Neuronal stem cell (in vitro differentiated cells): ENCODE measurements around the gene GAK.

ENCODE experiments used
- DNase-seq: peaks from one replicate; pipeline ENCODE4 v3.0.0-alpha.2; 2013; ENCODE audit warnings: low spot score
- H2AFZ ChIP-seq: one replicate; pipeline ENCODE4 v1.6.1; 2013; ENCODE audit warnings: mild to moderate bottlenecking, low read length, inconsistent platforms
- H2AK5ac ChIP-seq: 2 replicates; pipeline ENCODE4 v1.6.1; 2013; ENCODE audit warnings: low read depth, mild to moderate bottlenecking, inconsistent platforms, low read length, moderate library complexity, mixed read lengths
- H2BK120ac ChIP-seq: 2 replicates; pipeline ENCODE4 v1.6.1; 2013; ENCODE audit warnings: low read depth, mild to moderate bottlenecking, inconsistent platforms, low read length, moderate library complexity, mixed read lengths
- H2BK12ac ChIP-seq: one replicate; pipeline ENCODE4 v1.6.1; 2013; ENCODE audit warnings: low read length, inconsistent platforms
- H2BK15ac ChIP-seq: 2 replicates; pipeline ENCODE4 v1.6.1; 2013; ENCODE audit warnings: mild to moderate bottlenecking, low read length, inconsistent platforms, mixed read lengths
- H2BK5ac ChIP-seq: one replicate; pipeline ENCODE4 v1.6.1; 2013; ENCODE audit warnings: inconsistent platforms, mild to moderate bottlenecking, low read length, moderate library complexity
- H3K14ac ChIP-seq: one replicate; pipeline ENCODE4 v1.6.1; 2013; ENCODE audit warnings: low read length, inconsistent platforms
- H3K18ac ChIP-seq: 2 replicates; pipeline ENCODE4 v1.6.1; 2013; ENCODE audit warnings: low read length, inconsistent platforms
- H3K23ac ChIP-seq: 2 replicates; pipeline ENCODE4 v1.6.1; 2013; ENCODE audit warnings: low read depth, mild to moderate bottlenecking, mixed read lengths, low read length, inconsistent platforms; ENCODE audit not compliant: poor library complexity
- H3K27ac ChIP-seq: replicated peaks from 3 replicates; pipeline ENCODE4 v1.5.1; 2013; ENCODE audit warnings: low read length, inconsistent platforms
- H3K27me3 ChIP-seq, 3 experiments: 2 replicates each; pipeline ENCODE4 v1.6.1; 2013; ENCODE audit warnings: low read length in 3 of 3, mild to moderate bottlenecking in 2 of 3, inconsistent platforms in 1 of 3, low read depth in 1 of 3, mixed read lengths in 1 of 3, moderate library complexity in 1 of 3; ENCODE audit not compliant: control insufficient read depth in 3 of 3, insufficient read depth in 3 of 3
- H3K36me3 ChIP-seq, 2 donors: replicated peaks in 1 of 2; 2 replicates each; pipeline ENCODE4 v1.6.1; 2013; ENCODE audit warnings: low read length in 2 of 2; ENCODE audit not compliant: control insufficient read depth in 2 of 2, insufficient read depth in 2 of 2
- H3K4ac ChIP-seq: 2 replicates; pipeline ENCODE4 v1.6.1; 2013; ENCODE audit warnings: inconsistent platforms, mild to moderate bottlenecking, low read length, moderate library complexity
- H3K4me1 ChIP-seq, 2 donors: 1 replicate in 1 of 2; 2 replicates in 1 of 2; pipeline ENCODE4 v1.6.1; 2013; ENCODE audit warnings: low read length in 2 of 2, low read depth in 1 of 2; ENCODE audit not compliant: control insufficient read depth in 2 of 2, insufficient read depth in 1 of 2
- H3K4me2 ChIP-seq: one replicate; pipeline ENCODE4 v1.6.1; 2013; ENCODE audit warnings: mild to moderate bottlenecking, low read length, inconsistent platforms; ENCODE audit not compliant: insufficient read depth, poor library complexity, severe bottlenecking
- H3K4me3 ChIP-seq, 2 donors: 2 replicates each; pipeline ENCODE4 v1.5.1; 2013; ENCODE audit warnings: low read length in 2 of 2, mild to moderate bottlenecking in 2 of 2, inconsistent platforms in 1 of 2, moderate library complexity in 1 of 2
- H3K79me1 ChIP-seq: one replicate; pipeline ENCODE4 v1.6.1; 2013; ENCODE audit warnings: low read depth, mild to moderate bottlenecking, inconsistent platforms, low read length, moderate library complexity
- H3K9ac ChIP-seq: one replicate; pipeline ENCODE4 v1.6.1; 2013; ENCODE audit warnings: mild to moderate bottlenecking, low read depth, low read length, inconsistent platforms; ENCODE audit not compliant: poor library complexity
- H3K9me3 ChIP-seq, 2 donors: replicated peaks in 1 of 2; 2 replicates each; pipeline versions ENCODE3 to v1.6.1; 2013; ENCODE audit warnings: low read length in 2 of 2, mild to moderate bottlenecking in 2 of 2, inconsistent platforms in 1 of 2, low read depth in 1 of 2, mixed read lengths in 1 of 2, moderate library complexity in 1 of 2; ENCODE audit not compliant: control insufficient read depth in 2 of 2, insufficient read depth in 1 of 2
- H4K8ac ChIP-seq: one replicate; pipeline ENCODE4 v1.6.1; 2013; ENCODE audit warnings: low read depth, mild to moderate bottlenecking, inconsistent platforms, low read length, moderate library complexity
- H4K91ac ChIP-seq: one replicate; pipeline ENCODE4 v1.6.1; 2013; ENCODE audit warnings: low read length, low read depth, mild to moderate bottlenecking, inconsistent platforms; ENCODE audit not compliant: poor library complexity
- WGBS, 2 donors: extraction: QIAGEN DNeasy Blood & Tissue Kit; methylation state at CpG; one replicate each; pipeline ENCODE4 v1.1.7; 2013; ENCODE audit warnings: missing lambda C conversion rate in 2 of 2, mixed read lengths in 1 of 2; ENCODE audit not compliant: insufficient read length in 2 of 2, insufficient replicate concordance in 1 of 2; ENCODE audit errors: extremely low coverage in 2 of 2; 5-methylcytosine and 5-hydroxymethylcytosine counted together

Gene GAK

DNA sequence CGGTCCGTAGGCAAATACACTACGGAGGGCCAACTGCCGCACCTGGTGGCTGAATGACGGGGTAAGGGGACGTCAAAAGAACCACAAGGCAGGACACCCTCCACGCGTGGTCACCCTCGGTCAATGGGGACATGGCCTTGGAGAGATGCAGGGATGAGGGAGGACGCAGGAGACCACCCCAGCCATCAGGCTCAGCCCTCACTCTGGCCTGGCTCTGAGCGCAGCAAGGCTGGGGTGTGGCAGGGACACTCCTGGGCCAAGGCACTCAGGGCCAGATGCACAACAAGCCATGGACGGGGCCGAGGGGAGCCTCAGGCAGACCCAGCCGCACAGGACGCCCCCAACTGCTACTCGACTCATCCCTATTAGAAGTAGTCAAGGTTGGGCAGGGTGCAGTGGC, 36.5 kb downstream of the GAK start:
- Histone ChIP-seq H3K36me3 (peaks cover 17 to 60% of the 10 kb centered on the region in 2 donors), H4K8ac (no peak overlapping the region)

GRCh38 chr4:893995-894705, 38.0 kb downstream of the GAK start:
- Histone ChIP-seq H2AFZ (no peak overlapping the region), H3K79me1 (peaks cover 3% of the 10 kb centered on the region), H2BK12ac (peak overlapping the region; percentile 41), H3K4me3 (no peak overlapping the region), H3K4me1 (peaks cover 0 to 1% of the 10 kb centered on the region in 2 donors), H3K18ac (no peak overlapping the region), H4K91ac (no peak overlapping the region), H3K14ac (no peak overlapping the region), H3K9me3 (peaks cover 0 to 1% of the 10 kb centered on the region in 2 donors), H3K36me3 (peaks cover 24 to 69% of the 10 kb centered on the region in 2 donors), H2BK120ac (no peak overlapping the region), H3K27ac (no peak overlapping the region), H3K9ac (peak overlapping the region; percentile 21), H3K4me2 (no peak overlapping the region), H3K23ac (no peak overlapping the region), H2AK5ac (no peak overlapping the region), H3K4ac (no peak overlapping the region), H3K27me3 (no peaks in the 10 kb centered on the region), H4K8ac (no peak overlapping the region), H2BK15ac (no peak overlapping the region), H2BK5ac (peak overlapping the region; percentile 24)
- WGBS, 2 donors: no CpG with 5 or more reads among the region's 40 CpGs
- no peak for DNase-seq

More for the DNA sequence above, 36.5 kb downstream of the GAK start:
- WGBS, 2 donors: no CpG with 5 or more reads among the region's 16 CpGs
- Histone ChIP-seq H3K79me1 (peaks cover 11% of the 10 kb centered on the region), H2AK5ac (peak overlapping the region; percentile 43), H3K9me3 (peaks cover 0 to 1% of the 10 kb centered on the region in 2 donors), H3K4me1 (peaks cover 0 to 1% of the 10 kb centered on the region in 2 donors), H3K27me3 (no peaks in the 10 kb centered on the region), H3K27ac (no peak overlapping the region), H2BK12ac (peak overlapping the region; percentile 73), H2BK15ac (no peak overlapping the region), H3K14ac (peak overlapping the region; percentile 82), H3K23ac (peak overlapping the region; percentile 65), H3K4ac (no peak overlapping the region), H2BK5ac (peak overlapping the region; percentile 66), H3K18ac (peak overlapping the region; percentile 57), H3K9ac (no peak overlapping the region), H3K4me2 (no peak overlapping the region), H2BK120ac (no peak overlapping the region), H4K91ac (no peak overlapping the region), H3K4me3 (peak overlapping the region in 1 of 2 donors; percentile 24), H2AFZ (no peak overlapping the region)
- DNase-seq: no peak

- H2BK15ac ChIP-seq: no peak overlapping the region
- no peak overlapping the region for H2AFZ ChIP-seq
- no peak overlapping the region for H3K4me2 ChIP-seq
- H3K36me3 ChIP-seq: peaks cover 24 to 76% of the 10 kb centered on the region in 2 donors
- H2AK5ac ChIP-seq: no peak overlapping the region
- H4K91ac ChIP-seq: no peak overlapping the region
- peak overlapping the region; percentile 41 for H2BK12ac ChIP-seq
- peaks cover 3% of the 10 kb centered on the region for H3K79me1 ChIP-seq
- H3K18ac ChIP-seq: no peak overlapping the region
- peak overlapping the region; percentile 24 for H2BK5ac ChIP-seq
- peaks cover 0 to 1% of the 10 kb centered on the region in 2 donors for H3K4me1 ChIP-seq
- H3K14ac ChIP-seq: no peak overlapping the region
- H3K23ac ChIP-seq: no peak overlapping the region
- peaks cover 0 to 1% of the 10 kb centered on the region in 2 donors for H3K9me3 ChIP-seq
- no peak overlapping the region for H3K4ac ChIP-seq
- no peak overlapping the region for H3K27ac ChIP-seq
- no peak overlapping the region for H2BK120ac ChIP-seq
- no peak overlapping the region for H3K4me3 ChIP-seq
- no peaks in the 10 kb centered on the region for H3K27me3 ChIP-seq
- H3K9ac ChIP-seq: no peak overlapping the region
- no CpG with 5 or more reads among the region's 41 CpGs for WGBS, 2 donors
- no peak for DNase-seq
- H4K8ac ChIP-seq: no peak overlapping the region
These were observed 38.7 kb downstream of the GAK start for GRCh38 chr4:893276-893994.

DNA sequence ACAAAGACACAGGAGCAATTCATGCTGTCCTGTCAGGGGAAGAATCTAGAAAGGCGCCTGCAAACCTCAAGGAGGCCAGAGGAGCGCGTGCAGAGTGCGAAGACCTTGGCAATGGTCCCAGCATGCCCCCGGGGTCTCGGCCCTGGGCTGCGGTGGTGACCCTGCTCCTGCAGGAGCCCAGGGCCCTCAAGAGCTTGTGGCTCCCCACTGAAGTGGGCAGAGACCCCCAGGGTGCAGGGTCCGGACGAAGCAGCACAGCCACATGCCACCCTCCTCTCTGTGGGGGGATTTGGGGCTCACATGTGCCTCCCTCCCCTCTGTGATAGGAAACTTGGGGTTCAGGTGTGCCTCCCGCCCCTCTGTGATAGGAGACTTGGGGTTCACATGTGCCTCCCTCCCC, 39.3 kb downstream of the GAK start:
- H3K36me3 ChIP-seq: peaks cover 26 to 79% of the 10 kb centered on the region in 2 donors
- H3K27ac ChIP-seq: no peak overlapping the region
- no peak overlapping the region for H3K23ac ChIP-seq
- no peak overlapping the region for H2BK12ac ChIP-seq
- DNase-seq: no peak
- H2AK5ac ChIP-seq: no peak overlapping the region
- H3K79me1 ChIP-seq: peaks cover 3% of the 10 kb centered on the region
- H4K8ac ChIP-seq: peak overlapping the region; percentile 48
- peaks cover 0 to 1% of the 10 kb centered on the region in 2 donors for H3K4me1 ChIP-seq
- no peak overlapping the region for H2BK5ac ChIP-seq
- H2AFZ ChIP-seq: no peak overlapping the region
- peaks cover 0 to under 1% (median 0%) of the 10 kb centered on the region in 3 experiments for H3K27me3 ChIP-seq
- no peak overlapping the region for H3K18ac ChIP-seq
- no peak overlapping the region for H2BK120ac ChIP-seq
- no peak overlapping the region for H2BK15ac ChIP-seq
- H3K4ac ChIP-seq: no peak overlapping the region
- no peak overlapping the region for H3K4me2 ChIP-seq
- H3K14ac ChIP-seq: peak overlapping the region; percentile 56
- no peak overlapping the region for H4K91ac ChIP-seq
- no peak overlapping the region for H3K4me3 ChIP-seq
- WGBS, 2 donors: no CpG with 5 or more reads among the region's 10 CpGs
- H3K9me3 ChIP-seq: peaks cover 0 to 2% of the 10 kb centered on the region in 2 donors
- no peak overlapping the region for H3K9ac ChIP-seq
